Mesothelial cell of epicardium (in vitro differentiated cells): Measurements from ENCODE around the gene CHST11. TPM values are rescaled to one million over a fixed set of nuclear protein-coding genes. Genes with fewer than 3 reads are reported as not detected.
A peak's percentile ranks its signal among the peaks of the same experiment; 100 is the strongest.

ENCODE experiments used
- DNase-seq, 2 experiments: peaks; one replicate each; pipeline ENCODE4 v3.0.0; 2021; ENCODE audit warnings: low spot score in 2 of 2; ENCODE audit not compliant: unreplicated experiment in 2 of 2
- H3K27ac Mint-ChIP-seq: 2 replicates; pipeline ENCODE4 v1.8.0; 2021; ENCODE audit warnings: mixed read lengths
- H3K27me3 Mint-ChIP-seq: 2 replicates; pipeline ENCODE4 v1.8.0; 2021; ENCODE audit warnings: low read depth, mixed read lengths
- H3K36me3 Mint-ChIP-seq: 2 replicates; pipeline ENCODE4 v1.8.0; 2021; ENCODE audit warnings: mixed read lengths
- H3K4me1 Mint-ChIP-seq: 2 replicates; pipeline ENCODE4 v1.8.0; 2021; ENCODE audit warnings: mixed read lengths
- H3K4me3 Mint-ChIP-seq: 2 replicates; pipeline ENCODE4 v1.8.0; 2021; ENCODE audit warnings: mild to moderate bottlenecking, moderate library complexity, mixed read lengths
- H3K9me3 Mint-ChIP-seq: 2 replicates; pipeline ENCODE4 v1.8.0; 2021; ENCODE audit warnings: mixed read lengths
- CTCF ChIP-seq: fragments of 200-600 bp; sonication (generic); IDR thresholded peaks from one replicate; pipeline ENCODE4 v1.5.0; 2021; ENCODE audit warnings: antibody characterized with exemption; ENCODE audit not compliant: unreplicated experiment
- total RNA-seq: library from RNA; stranded (reverse); gene quantifications from 3 replicates; pipeline ENCODE4 v1.2.1, GENCODE V29; 2021

The CHST11 gene
- total RNA-seq, 1 donor from 2014 or later, result 15.0 TPM

GRCh38 chr12:104583301-104583700 lies 126.6 kb downstream of the CHST11 start:
- no peaks in the 10 kb centered on the region for H3K9me3 Mint-ChIP-seq
- H3K4me3 Mint-ChIP-seq, result no peak overlapping the region
- no peaks in the 10 kb centered on the region for H3K27me3 Mint-ChIP-seq
- peaks cover 15% of the 10 kb centered on the region for H3K4me1 Mint-ChIP-seq
- H3K27ac Mint-ChIP-seq, result no peak overlapping the region
- H3K36me3 Mint-ChIP-seq, result no peaks in the 10 kb centered on the region
- no peak for TF ChIP-seq CTCF
- no peak for DNase-seq

- H3K27me3 Mint-ChIP-seq, result no peaks in the 10 kb centered on the region
- H3K36me3 Mint-ChIP-seq, result no peaks in the 10 kb centered on the region
- DNase-seq, result no peak
- H3K4me3 Mint-ChIP-seq, result no peak overlapping the region
- H3K4me1 Mint-ChIP-seq, result peaks cover 15% of the 10 kb centered on the region
- TF ChIP-seq CTCF, result no peak
- H3K27ac Mint-ChIP-seq, result no peak overlapping the region
- no peaks in the 10 kb centered on the region for H3K9me3 Mint-ChIP-seq
Measured at GRCh38 chr12:104585448-104586055, 128.8 kb downstream of the CHST11 start.

- no peaks in the 10 kb centered on the region for H3K9me3 Mint-ChIP-seq
- H3K36me3 Mint-ChIP-seq, result no peaks in the 10 kb centered on the region
- no peaks in the 10 kb centered on the region for H3K27me3 Mint-ChIP-seq
- H3K4me3 Mint-ChIP-seq, result peak overlapping the region; percentile 22
- DNase-seq, result no peak
- peaks cover 13% of the 10 kb centered on the region for H3K4me1 Mint-ChIP-seq
- peak overlapping the region; percentile 78 for H3K27ac Mint-ChIP-seq
- no peak for TF ChIP-seq CTCF
Measured at GRCh38 chr12:104586351-104586919, 129.7 kb downstream of the CHST11 start.

GRCh38 chr12:104588047-104588920 lies 131.5 kb downstream of the CHST11 start:
- H3K4me3 Mint-ChIP-seq, result no peak overlapping the region
- H3K36me3 Mint-ChIP-seq, result no peaks in the 10 kb centered on the region
- no peak for TF ChIP-seq CTCF
- DNase-seq, result no peak
- no peak overlapping the region for H3K27ac Mint-ChIP-seq
- peaks cover 13% of the 10 kb centered on the region for H3K4me1 Mint-ChIP-seq
- peaks cover 2% of the 10 kb centered on the region for H3K27me3 Mint-ChIP-seq
- no peaks in the 10 kb centered on the region for H3K9me3 Mint-ChIP-seq

- TF ChIP-seq CTCF, result no peak
- H3K27ac Mint-ChIP-seq, result no peak overlapping the region
- H3K4me3 Mint-ChIP-seq, result no peak overlapping the region
- peaks cover 2% of the 10 kb centered on the region for H3K27me3 Mint-ChIP-seq
- H3K9me3 Mint-ChIP-seq, result no peaks in the 10 kb centered on the region
- H3K36me3 Mint-ChIP-seq, result no peaks in the 10 kb centered on the region
- peaks cover 13% of the 10 kb centered on the region for H3K4me1 Mint-ChIP-seq
- no peak for DNase-seq
Measured at GRCh38 chr12:104588921-104589590, 132.3 kb downstream of the CHST11 start.
